Fibroblast of villous mesenchyme (primary cell): ENCODE measurements around the gene DPP7. TPM values are rescaled to one million over a fixed set of nuclear protein-coding genes. Genes with fewer than 3 reads are reported as not detected.
"Not testable (repeated sequence)": the region's sequence is repeated elsewhere in the genome, so short reads cannot be mapped to it uniquely, and the experiment has no call there.

Source experiments
- DNase-seq: peaks from one replicate; pipeline ENCODE4 v3.0.0-alpha.2; 2010; ENCODE audit warnings: low read depth
- H3K4me3 ChIP-seq: 2 replicates; pipeline ENCODE4 v1.5.1; 2011; ENCODE audit warnings: low read depth, mild to moderate bottlenecking, low read length
- total RNA-seq: library from RNA; depleted of rRNA; stranded (reverse); fragments of >200 nt; gene quantifications from 2 replicates; pipeline ENCODE4 v1.2.3, GENCODE V29; 2012
- TF ChIP-seq, protein P1 (sequence below): IDR thresholded peaks from 2 replicates; pipeline ENCODE4 v1.5.1; 2012; ENCODE audit warnings: low read depth, mild to moderate bottlenecking, low read length; ENCODE audit not compliant: insufficient read depth

The DPP7 gene
- total RNA-seq, 1 donor, result 41.5 TPM

DNA sequence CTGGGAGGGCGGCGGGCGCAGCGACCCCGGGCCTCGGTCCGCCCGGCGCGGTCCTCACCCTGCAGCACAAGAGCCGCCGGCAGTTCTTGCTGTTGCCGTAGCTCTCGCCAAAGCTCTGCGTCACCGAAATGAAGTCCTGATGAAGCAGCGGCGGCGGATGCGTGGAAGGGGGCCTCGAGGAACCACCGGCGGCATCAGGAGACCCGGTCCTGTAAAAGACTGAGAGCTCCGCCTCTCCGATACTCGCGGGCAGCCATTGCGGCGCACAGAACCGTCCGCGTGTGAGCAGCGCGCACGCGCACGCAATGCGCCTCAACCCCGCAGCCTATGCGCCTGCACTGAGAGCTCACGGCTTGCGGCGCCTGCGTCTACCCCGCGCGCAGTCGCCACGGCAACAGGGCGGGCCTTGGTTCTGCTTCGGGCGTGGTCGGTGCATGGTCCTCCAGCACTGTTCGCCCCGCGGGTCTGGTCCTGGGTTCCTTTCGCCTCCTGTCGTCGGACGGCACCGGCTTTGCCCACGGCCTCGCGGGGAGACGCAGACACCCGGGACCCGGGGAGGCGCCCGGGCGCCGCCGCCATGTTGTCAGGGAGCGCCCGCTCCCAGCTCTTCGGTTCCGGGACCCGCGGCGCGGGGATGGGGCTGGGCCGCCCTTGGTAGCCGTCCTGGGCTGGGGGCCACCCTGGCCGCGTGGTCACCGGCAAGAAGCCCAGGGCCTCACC lies 15.1 kb upstream of the DPP7 start:
- peak; percentile 92 for DNase-seq
- TF ChIP-seq, protein P1, sequence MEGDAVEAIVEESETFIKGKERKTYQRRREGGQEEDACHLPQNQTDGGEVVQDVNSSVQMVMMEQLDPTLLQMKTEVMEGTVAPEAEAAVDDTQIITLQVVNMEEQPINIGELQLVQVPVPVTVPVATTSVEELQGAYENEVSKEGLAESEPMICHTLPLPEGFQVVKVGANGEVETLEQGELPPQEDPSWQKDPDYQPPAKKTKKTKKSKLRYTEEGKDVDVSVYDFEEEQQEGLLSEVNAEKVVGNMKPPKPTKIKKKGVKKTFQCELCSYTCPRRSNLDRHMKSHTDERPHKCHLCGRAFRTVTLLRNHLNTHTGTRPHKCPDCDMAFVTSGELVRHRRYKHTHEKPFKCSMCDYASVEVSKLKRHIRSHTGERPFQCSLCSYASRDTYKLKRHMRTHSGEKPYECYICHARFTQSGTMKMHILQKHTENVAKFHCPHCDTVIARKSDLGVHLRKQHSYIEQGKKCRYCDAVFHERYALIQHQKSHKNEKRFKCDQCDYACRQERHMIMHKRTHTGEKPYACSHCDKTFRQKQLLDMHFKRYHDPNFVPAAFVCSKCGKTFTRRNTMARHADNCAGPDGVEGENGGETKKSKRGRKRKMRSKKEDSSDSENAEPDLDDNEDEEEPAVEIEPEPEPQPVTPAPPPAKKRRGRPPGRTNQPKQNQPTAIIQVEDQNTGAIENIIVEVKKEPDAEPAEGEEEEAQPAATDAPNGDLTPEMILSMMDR, result no peak
- peak overlapping the region; percentile 81 for H3K4me3 ChIP-seq

DNA sequence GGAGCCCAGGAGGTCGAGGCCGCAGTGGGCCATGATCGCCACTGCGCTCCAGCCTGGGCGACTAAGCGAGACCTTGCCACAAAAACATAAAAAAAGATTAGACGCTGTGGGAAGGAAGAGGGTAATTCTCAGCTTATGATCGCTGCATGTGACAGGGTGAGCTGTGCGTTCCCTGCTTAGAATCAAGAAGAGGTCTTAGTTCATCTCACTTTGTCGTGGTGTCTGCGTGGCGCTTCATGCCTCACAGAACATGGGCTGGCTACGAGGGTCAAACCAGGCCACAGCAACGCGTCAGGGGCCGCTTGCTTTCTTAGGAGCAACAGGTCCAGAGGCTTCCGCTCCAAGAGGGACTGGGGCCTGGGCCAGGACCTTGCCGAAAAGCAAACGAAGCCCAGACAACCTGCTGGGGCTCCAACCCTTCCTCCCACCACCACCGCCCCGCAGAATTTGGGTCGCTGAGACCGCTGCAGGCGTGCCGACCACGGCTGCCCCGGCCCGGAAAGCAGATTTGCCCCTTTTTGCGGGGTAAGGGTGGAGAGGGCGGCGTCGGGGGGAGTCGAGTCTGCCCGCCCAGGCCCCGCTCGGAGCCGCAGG lies 14.4 kb upstream of the DPP7 start:
- H3K4me3 ChIP-seq, result peak overlapping the region; percentile 81
- TF ChIP-seq, protein P1, result no peak
- peak; percentile 60 for DNase-seq

DNA sequence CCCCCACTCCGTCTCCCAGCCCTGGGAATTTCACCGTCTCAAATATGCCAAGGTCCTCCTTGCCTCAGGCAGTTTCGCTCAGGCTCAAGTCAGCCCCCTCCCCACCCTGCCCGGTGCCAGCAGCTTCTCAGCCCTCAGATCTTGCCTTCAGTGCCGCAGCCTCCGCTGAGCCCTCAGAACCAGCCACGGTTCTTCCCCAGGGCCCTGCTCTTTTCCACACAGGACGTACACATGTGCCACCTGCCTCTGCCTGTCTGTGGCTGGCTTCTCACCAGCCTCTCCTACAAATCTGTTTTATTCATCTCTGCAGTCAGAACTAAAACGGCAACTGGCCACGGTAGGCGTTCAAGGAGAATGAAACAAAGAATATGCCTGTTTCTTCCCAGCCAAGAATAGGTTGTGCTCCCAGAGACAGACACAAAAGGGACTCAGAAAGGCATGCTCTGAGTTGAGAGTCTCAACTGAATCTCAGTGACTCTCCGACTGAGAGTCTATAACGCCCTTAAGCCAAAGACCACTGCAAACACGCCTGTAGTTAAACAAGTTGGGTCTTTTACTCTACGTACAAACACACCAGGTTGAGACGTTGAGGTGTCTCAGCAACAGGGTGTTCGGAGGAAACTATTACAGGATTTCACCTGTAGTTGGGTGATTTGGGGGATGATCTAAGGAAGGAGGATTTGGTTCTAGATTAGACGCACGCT lies 13.8 kb upstream of the DPP7 start:
- TF ChIP-seq, protein P1, result no peak
- peak overlapping the region; percentile 81 for H3K4me3 ChIP-seq
- DNase-seq, result no peak

- peak; percentile 58 for DNase-seq
- H3K4me3 ChIP-seq, result peak overlapping the region; percentile 81
- TF ChIP-seq, protein P1, result no peak
These were observed 13.0 kb upstream of the DPP7 start for GRCh38 chr9:137127301-137128157.

DNA sequence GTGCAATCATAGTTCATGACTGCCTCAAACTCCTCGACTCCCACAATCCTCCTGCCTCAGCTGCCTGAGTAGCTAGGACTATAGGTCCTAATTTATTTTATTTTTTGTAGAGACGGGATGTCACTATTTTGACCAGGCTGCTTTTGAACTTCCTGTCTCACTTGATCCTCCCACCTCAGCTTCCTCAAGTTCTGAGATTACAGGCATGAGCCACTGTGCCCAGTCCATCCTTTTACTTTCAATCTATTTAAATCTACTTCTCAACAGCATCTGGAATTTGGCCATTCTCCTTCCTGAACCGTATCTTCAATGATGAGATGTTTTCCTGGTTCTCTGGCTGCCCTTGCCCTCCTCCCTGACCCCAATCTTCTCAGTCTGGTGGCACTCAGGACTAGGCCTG lies 12.3 kb upstream of the DPP7 start:
- DNase-seq, result no peak
- TF ChIP-seq, protein P1, result no peak
- H3K4me3 ChIP-seq, result peak overlapping the region; percentile 81

- not testable (repeated sequence) for DNase-seq, H3K4me3 ChIP-seq
These were observed 9.5 kb upstream of the DPP7 start for GRCh38 chr9:137123952-137124462.
